Smooth muscle cell (in vitro differentiated cells): ENCODE results near the gene CBX1. TPM values are rescaled to one million over a fixed set of nuclear protein-coding genes. Genes with fewer than 3 reads are reported as not detected.

Experiments used
- DNase-seq: peaks from one replicate; lab custom pipeline; 2025; ENCODE audit not compliant: unreplicated experiment; lab: John Stamatoyannopoulos, UW
- H2AFZ ChIP-seq: fragments of 200-600 bp; sonication (generic); 2 replicates; pipeline ENCODE4 v1.6.0; 2016; ENCODE audit warnings: antibody characterized with exemption, low read depth, mild to moderate bottlenecking
- H3F3A ChIP-seq: fragments of 200-600 bp; sonication (generic); 2 replicates; pipeline ENCODE4 v1.6.0; 2017; ENCODE audit warnings: antibody characterized with exemption, low read depth
- H3K27ac ChIP-seq: fragments of 200-600 bp; sonication (generic); 2 replicates; pipeline ENCODE4 v1.5.1; 2016; ENCODE audit warnings: low read depth, mild to moderate bottlenecking
- H3K27me3 ChIP-seq: fragments of 200-600 bp; sonication (generic); 2 replicates; pipeline ENCODE4 v1.6.1; 2016; ENCODE audit warnings: low read depth, mild to moderate bottlenecking
- H3K36me3 ChIP-seq: fragments of 200-600 bp; sonication (generic); 2 replicates; pipeline ENCODE4 v1.5.1; 2016; ENCODE audit warnings: low read depth
- H3K4me1 ChIP-seq: fragments of 200-600 bp; sonication (generic); 2 replicates; pipeline ENCODE4 v1.5.1; 2016; ENCODE audit warnings: low read depth
- H3K4me2 ChIP-seq: fragments of 200-600 bp; sonication (generic); 2 replicates; pipeline ENCODE4 v1.6.0; 2016; ENCODE audit warnings: mild to moderate bottlenecking
- H3K4me3 ChIP-seq: fragments of 200-600 bp; sonication (generic); 2 replicates; pipeline ENCODE4 v1.5.1; 2016; ENCODE audit warnings: mild to moderate bottlenecking
- H3K79me2 ChIP-seq: fragments of 200-600 bp; sonication (generic); 2 replicates; pipeline ENCODE4 v1.6.0; 2016; ENCODE audit warnings: low read depth, mild to moderate bottlenecking
- H3K9ac ChIP-seq: fragments of 200-600 bp; sonication (generic); 2 replicates; pipeline ENCODE4 v1.6.0; 2016; ENCODE audit warnings: low read depth
- H3K9me3 ChIP-seq: fragments of 200-600 bp; sonication (generic); replicated peaks from 2 replicates; pipeline ENCODE4 v1.5.1; 2016; ENCODE audit warnings: low read depth
- H4K20me1 ChIP-seq: fragments of 200-600 bp; sonication (generic); 2 replicates; pipeline ENCODE4 v1.6.0; 2016; ENCODE audit warnings: low read depth
- WGBS: methylation state at CpG from one replicate; pipeline ENCODE4 v1.1.7; 2016; ENCODE audit warnings: low lambda C conversion rate; 5-methylcytosine and 5-hydroxymethylcytosine counted together
- polyA plus RNA-seq: library from polyadenylated mRNA; unstranded; fragments of >200 nt; fragmentation: Nextera tagmentation; extraction: Ambion mirVana; gene quantifications from 2 replicates; pipeline ENCODE4 v1.2.1, GENCODE V29; 2016
- total RNA-seq: library from RNA; depleted of rRNA; stranded (reverse); fragments of >200 nt; gene quantifications from 2 replicates; pipeline ENCODE4 v1.2.3, GENCODE V29; 2014
- TF ChIP-seq, protein P1 (sequence below): fragments of 200-600 bp; sonication (generic); IDR thresholded peaks from 2 replicates; pipeline ENCODE4 v1.5.1; 2017; ENCODE audit warnings: borderline replicate concordance, mild to moderate bottlenecking, antibody characterized with exemption; ENCODE audit not compliant: insufficient read depth, poor library complexity, severe bottlenecking

Gene CBX1
- total RNA-seq (63.4 and 72.7 TPM in 2 replicates), polyA plus RNA-seq (32.7 and 35.6 TPM in 2 replicates)

- Histone ChIP-seq H4K20me1 (peaks cover 42% of the 10 kb centered on the region), H3K27ac (peak within 1 kb of the TSS; percentile 79), H3K4me2 (peak within 1 kb of the TSS; percentile 91), H3F3A (peaks cover 11% of the 10 kb centered on the region), H3K36me3 (no peaks in the 10 kb centered on the region), H3K27me3 (no peaks in the 10 kb centered on the region), H3K4me1 (peaks cover 8% of the 10 kb centered on the region), H3K79me2 (peaks cover 46% of the 10 kb centered on the region), H3K9me3 (no peaks in the 10 kb centered on the region), H3K4me3 (peak within 1 kb of the TSS; percentile 91), H2AFZ (peak within 1 kb of the TSS; percentile 52), H3K9ac (peak within 1 kb of the TSS; percentile 59)
- TF ChIP-seq, protein P1, sequence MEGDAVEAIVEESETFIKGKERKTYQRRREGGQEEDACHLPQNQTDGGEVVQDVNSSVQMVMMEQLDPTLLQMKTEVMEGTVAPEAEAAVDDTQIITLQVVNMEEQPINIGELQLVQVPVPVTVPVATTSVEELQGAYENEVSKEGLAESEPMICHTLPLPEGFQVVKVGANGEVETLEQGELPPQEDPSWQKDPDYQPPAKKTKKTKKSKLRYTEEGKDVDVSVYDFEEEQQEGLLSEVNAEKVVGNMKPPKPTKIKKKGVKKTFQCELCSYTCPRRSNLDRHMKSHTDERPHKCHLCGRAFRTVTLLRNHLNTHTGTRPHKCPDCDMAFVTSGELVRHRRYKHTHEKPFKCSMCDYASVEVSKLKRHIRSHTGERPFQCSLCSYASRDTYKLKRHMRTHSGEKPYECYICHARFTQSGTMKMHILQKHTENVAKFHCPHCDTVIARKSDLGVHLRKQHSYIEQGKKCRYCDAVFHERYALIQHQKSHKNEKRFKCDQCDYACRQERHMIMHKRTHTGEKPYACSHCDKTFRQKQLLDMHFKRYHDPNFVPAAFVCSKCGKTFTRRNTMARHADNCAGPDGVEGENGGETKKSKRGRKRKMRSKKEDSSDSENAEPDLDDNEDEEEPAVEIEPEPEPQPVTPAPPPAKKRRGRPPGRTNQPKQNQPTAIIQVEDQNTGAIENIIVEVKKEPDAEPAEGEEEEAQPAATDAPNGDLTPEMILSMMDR: no peak
- peak; percentile 78 for DNase-seq
- WGBS: under 1% methylated on average over 62 of the region's 79 CpGs
Observed at GRCh38 chr17:48101012-48101720, at the start of gene CBX1. CBX1 (minus strand) TSS chr17:48101478; CDS start chr17:48077004, 24,474 bp downstream.

DNA sequence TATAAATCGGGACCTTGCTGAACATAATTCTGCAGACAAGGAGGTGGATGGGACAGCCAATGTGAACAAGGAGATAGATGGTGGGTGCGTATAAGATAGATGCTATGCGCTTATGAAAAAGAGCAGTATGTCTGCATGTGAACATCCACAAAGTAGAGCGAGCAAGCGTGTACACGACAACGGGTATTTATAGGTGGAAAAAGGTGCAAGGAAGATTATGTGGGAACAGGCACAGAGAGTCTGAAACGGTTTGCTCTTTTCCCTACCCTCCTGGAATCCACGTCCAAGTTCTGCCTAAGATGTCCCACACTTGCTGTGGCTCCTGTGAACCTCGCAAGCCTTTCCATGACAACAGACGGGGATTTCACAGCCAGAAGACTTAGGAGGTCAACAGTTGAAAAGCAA lies 49.3 kb upstream of the CBX1 start:
- no peak overlapping the region for H3K4me3 ChIP-seq
- no peaks in the 10 kb centered on the region for H3K79me2 ChIP-seq
- no peak overlapping the region for H3K9ac ChIP-seq
- no peak overlapping the region for H3K27ac ChIP-seq
- H3K27me3 ChIP-seq: peaks cover 81% of the 10 kb centered on the region
- WGBS: 76% methylated on average over 11 of the region's 11 CpGs
- H2AFZ ChIP-seq: no peak overlapping the region
- H4K20me1 ChIP-seq: no peaks in the 10 kb centered on the region
- no peaks in the 10 kb centered on the region for H3F3A ChIP-seq
- TF ChIP-seq, protein P1: no peak
- no peaks in the 10 kb centered on the region for H3K4me1 ChIP-seq
- no peak for DNase-seq
- no peak overlapping the region for H3K4me2 ChIP-seq
- H3K9me3 ChIP-seq: no peaks in the 10 kb centered on the region
- H3K36me3 ChIP-seq: no peaks in the 10 kb centered on the region

DNA sequence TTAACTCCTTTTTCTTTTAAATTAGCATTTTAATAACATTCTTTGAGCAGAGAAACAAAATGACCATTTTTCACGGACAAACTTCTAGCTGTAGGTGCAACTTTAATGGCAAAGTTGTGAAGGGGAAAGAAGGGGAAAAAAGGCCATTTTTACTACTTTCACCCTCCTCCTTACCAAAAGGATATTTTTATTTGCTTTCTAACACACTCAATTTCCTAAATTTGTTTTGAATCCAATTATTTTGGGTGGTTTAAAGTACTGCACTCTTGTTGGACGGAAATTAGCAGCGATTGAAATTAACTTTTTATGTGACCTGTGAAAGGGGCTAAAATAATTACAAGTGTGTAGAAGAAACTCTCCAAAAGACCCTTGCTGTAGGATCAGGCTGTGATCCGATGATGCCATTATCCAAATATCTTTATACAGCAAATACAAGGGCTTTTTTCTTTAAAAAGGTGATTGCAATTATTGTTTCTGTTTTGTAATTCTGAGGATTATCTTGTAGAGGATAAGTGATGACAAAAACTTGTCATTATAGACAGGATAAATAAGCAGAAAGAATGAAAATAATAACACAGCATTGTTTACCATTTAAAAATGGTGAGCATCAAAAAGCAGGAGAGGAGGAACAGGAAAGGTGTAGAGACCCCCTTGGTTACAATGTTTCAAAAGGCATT lies 48.6 kb upstream of the CBX1 start:
- 76% methylated on average over 4 of the region's 4 CpGs for WGBS
- Histone ChIP-seq H3F3A (no peaks in the 10 kb centered on the region), H4K20me1 (no peaks in the 10 kb centered on the region), H3K4me2 (no peak overlapping the region), H3K9me3 (no peaks in the 10 kb centered on the region), H3K36me3 (no peaks in the 10 kb centered on the region), H2AFZ (no peak overlapping the region), H3K79me2 (no peaks in the 10 kb centered on the region), H3K9ac (no peak overlapping the region), H3K27me3 (peaks cover 80% of the 10 kb centered on the region), H3K27ac (no peak overlapping the region), H3K4me3 (no peak overlapping the region), H3K4me1 (no peaks in the 10 kb centered on the region)
- DNase-seq: no peak
- TF ChIP-seq, protein P1: no peak
